ENCODE measurements around the gene F7.
"Not testable (repeated sequence)": the region's sequence is repeated elsewhere in the genome, so short reads cannot be mapped to it uniquely, and the experiment has no call there.

Gene F7

GRCh38 chr13:113072376-113072775 is 33.2 kb upstream of the F7 start:
- no peak for DNase-seq (ENCODE audit: low spot score)

DNA sequence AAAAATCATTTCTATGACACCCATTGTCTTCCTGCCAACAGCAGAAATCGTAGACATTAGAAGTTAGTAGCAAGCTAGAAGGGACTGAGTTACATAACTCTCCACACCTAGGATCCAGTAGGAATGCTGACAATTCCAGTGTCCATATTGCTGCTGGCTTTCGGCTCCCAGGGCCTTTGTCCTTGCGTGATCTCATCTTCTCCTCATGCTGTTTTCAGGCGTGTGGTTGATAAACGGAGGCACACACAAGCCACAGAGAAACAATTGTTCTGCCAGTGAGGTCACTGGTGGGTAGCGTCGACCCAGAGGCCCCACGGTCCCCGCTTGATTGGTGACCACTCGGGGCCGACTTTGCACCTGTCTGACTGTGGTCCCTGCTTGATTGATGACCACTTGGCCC is 31.6 kb upstream of the F7 start:
- DNase-seq (ENCODE audit: low spot score): no peak

- DNase-seq (ENCODE audit: low spot score): no peak
Measured at GRCh38 chr13:113074401-113074800, 31.2 kb upstream of the F7 start.

- DNase-seq (ENCODE audit: low spot score): no peak
Measured at GRCh38 chr13:113074876-113075275, 30.7 kb upstream of the F7 start.

- DNase-seq (ENCODE audit: low spot score): no peak
Measured at GRCh38 chr13:113075711-113076110, 29.9 kb upstream of the F7 start.

GRCh38 chr13:113076681-113077401 is 28.8 kb upstream of the F7 start:
- DNase-seq (ENCODE audit: low spot score): no peak

DNA sequence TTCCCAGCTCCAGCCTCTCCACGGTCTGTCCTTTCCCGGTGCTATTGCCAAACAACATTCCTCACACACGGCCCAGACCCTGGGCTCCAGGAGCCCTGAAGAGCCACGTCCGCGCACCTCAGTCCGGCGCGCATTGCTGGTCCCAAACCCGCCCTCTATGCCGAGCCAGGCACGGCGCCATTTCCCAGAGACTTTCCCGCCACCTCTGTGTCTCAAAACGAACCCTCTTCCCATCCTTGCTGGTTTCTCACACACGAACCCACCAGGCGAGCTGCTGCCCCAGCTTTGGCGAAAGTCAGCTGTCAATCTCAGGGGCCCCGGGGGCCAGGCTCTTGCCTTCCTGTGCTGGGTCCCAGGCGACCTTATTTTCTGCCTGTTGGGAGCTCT is 28.0 kb upstream of the F7 start:
- DNase-seq (ENCODE audit: low spot score): no peak

- DNase-seq (ENCODE audit: low spot score): no peak
Measured at GRCh38 chr13:113077953-113078901, 27.4 kb upstream of the F7 start.

DNA sequence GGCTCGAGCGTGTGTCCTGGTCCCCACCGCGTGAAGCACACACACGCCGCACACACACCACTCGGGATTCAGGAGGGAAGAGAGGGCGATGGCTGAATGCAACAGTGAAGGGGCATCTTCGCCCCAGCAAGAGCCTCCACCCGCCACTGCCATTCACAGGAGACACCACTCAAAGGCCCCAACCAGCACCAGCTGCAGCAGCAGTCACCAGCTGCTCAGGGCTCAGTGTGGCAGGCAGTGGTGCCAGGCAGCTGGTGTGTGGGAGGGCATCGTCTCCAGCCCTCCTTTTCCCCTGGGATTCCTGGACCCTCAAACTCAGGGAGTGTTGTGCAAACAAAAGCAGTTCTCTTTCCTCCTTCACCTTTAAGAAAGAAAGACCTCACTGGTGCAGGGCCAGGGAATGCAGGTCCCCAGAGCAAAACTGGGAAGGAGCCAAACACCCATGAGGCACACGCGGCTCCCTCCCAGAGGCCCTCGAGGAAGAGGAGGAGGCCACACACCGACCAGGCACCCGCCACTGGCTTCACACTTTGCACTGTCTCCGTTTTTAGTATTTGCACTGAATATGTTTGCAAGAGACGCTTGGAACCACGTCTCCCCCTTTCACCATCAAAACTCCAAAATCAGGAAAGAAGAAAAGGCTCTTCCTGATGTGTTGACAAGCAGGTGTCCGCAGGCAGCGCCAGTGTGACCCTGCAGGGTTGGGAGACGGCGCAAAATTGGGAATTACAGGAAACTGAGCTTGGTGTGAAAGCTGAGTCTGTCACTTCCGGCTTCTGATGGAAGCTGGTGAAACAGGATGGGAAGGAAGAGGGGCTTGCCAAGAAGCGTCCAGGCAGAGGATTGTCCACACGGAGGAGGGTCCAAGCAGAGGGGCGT is 26.4 kb upstream of the F7 start:
- no peak for DNase-seq (ENCODE audit: low spot score)

- DNase-seq (ENCODE audit: low spot score): not testable (repeated sequence)
Measured at GRCh38 chr13:113079781-113080080, 25.9 kb upstream of the F7 start.

- no peak for DNase-seq (ENCODE audit: low spot score)
Measured at GRCh38 chr13:113080361-113080831, 25.2 kb upstream of the F7 start.

GRCh38 chr13:113080901-113081521 is 24.6 kb upstream of the F7 start:
- DNase-seq (ENCODE audit: low spot score): no peak

DNA sequence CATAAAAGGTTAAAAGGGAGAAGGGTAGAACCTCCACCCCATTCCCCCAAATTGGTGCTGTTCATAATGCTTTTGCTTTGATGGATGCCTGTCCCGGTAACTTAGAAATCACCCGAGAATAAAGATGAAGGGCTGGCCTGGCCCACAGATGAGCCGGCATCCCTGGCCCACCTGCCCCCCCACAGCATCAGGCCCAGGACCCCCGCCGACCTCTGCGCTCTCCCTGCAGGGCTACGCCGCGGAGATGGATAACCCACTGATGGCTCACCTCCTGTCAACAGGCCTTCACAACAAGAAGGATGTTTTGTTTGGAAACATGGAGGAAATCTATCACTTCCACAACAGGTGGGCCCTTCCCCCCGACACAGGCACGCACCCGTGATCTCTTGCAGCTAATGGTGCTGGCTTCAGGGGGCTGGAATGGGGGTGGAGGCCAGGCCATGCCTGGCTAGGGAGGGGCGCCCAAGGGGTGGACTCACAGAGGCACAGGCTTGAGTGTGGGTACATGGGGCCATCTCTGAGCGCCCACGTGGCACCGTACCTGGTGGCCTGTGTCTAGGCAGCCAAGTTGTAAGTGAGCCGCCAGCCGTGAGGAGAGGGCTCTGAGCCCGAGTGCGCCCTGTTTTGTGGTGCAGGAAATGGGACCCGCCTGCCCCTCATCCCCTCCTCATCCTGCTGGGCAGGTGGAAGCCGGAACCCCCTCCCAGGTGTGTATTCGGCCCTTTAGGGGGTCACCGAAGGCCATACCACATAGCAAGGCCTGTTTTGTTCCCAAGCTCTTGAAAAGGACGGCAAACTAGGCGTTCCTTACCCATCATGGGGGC is 23.2 kb upstream of the F7 start:
- no peak for DNase-seq (ENCODE audit: low spot score)

- no peak for DNase-seq (ENCODE audit: low spot score)
Measured at GRCh38 chr13:113083022-113083373, 22.6 kb upstream of the F7 start.

GRCh38 chr13:113083402-113084061 is 22.1 kb upstream of the F7 start:
- no peak for DNase-seq (ENCODE audit: low spot score)

GRCh38 chr13:113084094-113084942 is 21.3 kb upstream of the F7 start:
- DNase-seq (ENCODE audit: low spot score): no peak

DNA sequence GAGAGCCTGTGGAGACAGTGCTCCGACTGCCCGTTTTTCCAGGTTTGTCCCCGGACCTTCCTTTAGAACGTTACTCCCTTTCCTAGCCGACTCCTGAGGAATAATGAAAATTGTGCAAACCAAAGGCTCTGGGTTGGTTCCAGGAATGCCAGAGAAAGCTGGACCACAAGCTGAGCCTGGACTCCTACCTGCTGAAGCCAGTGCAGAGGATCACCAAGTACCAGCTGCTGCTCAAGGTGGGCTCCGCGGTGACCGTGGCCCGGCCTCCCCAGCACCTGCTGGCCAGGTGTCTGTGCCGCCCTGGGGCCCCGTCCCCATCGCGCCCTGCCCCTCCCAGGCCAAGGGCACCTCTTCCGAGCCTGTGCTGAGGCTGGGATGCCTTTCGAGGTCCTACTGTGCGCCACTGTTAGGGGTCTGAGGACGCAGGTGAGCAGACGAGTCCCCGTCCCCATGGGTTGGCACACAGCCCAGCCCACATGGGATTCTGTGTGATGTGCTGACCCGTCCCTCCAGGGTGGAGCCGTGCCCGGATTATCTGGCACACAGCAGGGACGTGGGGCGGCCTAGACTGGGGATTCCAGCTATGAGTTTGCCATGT is 20.5 kb upstream of the F7 start:
- DNase-seq (ENCODE audit: low spot score): no peak

- no peak for DNase-seq (ENCODE audit: low spot score)
Measured at GRCh38 chr13:113086031-113086750, 19.4 kb upstream of the F7 start.
